COLO829 (cell line): Measurements from ENCODE around the gene LHFPL6.

ENCODE experiments used
- DNase-seq: peaks from one replicate; pipeline ENCODE4 v3.0.0; 2012; ENCODE audit warnings: low spot score

Gene LHFPL6

GRCh38 chr13:39590466-39591036 is 12.4 kb downstream of the LHFPL6 start:
- no peak for DNase-seq

- no peak for DNase-seq
Observed at GRCh38 chr13:39588384-39588783, 14.6 kb downstream of the LHFPL6 start.

GRCh38 chr13:39587939-39588338 is 15.1 kb downstream of the LHFPL6 start:
- no peak for DNase-seq

- DNase-seq: no peak
Observed at GRCh38 chr13:39586958-39587605, 15.9 kb downstream of the LHFPL6 start.

GRCh38 chr13:39586151-39586550 is 16.8 kb downstream of the LHFPL6 start:
- no peak for DNase-seq

GRCh38 chr13:39585219-39585618 is 17.8 kb downstream of the LHFPL6 start:
- DNase-seq: no peak

GRCh38 chr13:39580881-39581575 is 22.0 kb downstream of the LHFPL6 start:
- DNase-seq: no peak

- no peak for DNase-seq
Observed at GRCh38 chr13:39578821-39579291, 24.1 kb downstream of the LHFPL6 start.

- no peak for DNase-seq
Observed at GRCh38 chr13:39577838-39578491, 25.0 kb downstream of the LHFPL6 start.

- DNase-seq: no peak
Observed at GRCh38 chr13:39577203-39577602, 25.8 kb downstream of the LHFPL6 start.

- no peak for DNase-seq
Observed at GRCh38 chr13:39575641-39576238, 27.3 kb downstream of the LHFPL6 start.

GRCh38 chr13:39571502-39572092 is 31.4 kb downstream of the LHFPL6 start:
- no peak for DNase-seq

- no peak for DNase-seq
Observed at GRCh38 chr13:39567569-39567968, 35.4 kb downstream of the LHFPL6 start.

- DNase-seq: no peak
Observed at GRCh38 chr13:39566216-39566869, 36.6 kb downstream of the LHFPL6 start.

GRCh38 chr13:39565036-39565949 is 37.7 kb downstream of the LHFPL6 start:
- peak; percentile 95 for DNase-seq

- DNase-seq: no peak
Observed at GRCh38 chr13:39563470-39563735, 39.6 kb downstream of the LHFPL6 start.

- peak; percentile 72 for DNase-seq
Observed at GRCh38 chr13:39561971-39562370, 41.0 kb downstream of the LHFPL6 start.

GRCh38 chr13:39559847-39560246 is 43.1 kb downstream of the LHFPL6 start:
- no peak for DNase-seq

GRCh38 chr13:39557285-39557955 is 45.6 kb downstream of the LHFPL6 start:
- DNase-seq: no peak

GRCh38 chr13:39556866-39557265 is 46.1 kb downstream of the LHFPL6 start:
- DNase-seq: no peak
